ENCODE results near the gene FURIN.

DNA sequence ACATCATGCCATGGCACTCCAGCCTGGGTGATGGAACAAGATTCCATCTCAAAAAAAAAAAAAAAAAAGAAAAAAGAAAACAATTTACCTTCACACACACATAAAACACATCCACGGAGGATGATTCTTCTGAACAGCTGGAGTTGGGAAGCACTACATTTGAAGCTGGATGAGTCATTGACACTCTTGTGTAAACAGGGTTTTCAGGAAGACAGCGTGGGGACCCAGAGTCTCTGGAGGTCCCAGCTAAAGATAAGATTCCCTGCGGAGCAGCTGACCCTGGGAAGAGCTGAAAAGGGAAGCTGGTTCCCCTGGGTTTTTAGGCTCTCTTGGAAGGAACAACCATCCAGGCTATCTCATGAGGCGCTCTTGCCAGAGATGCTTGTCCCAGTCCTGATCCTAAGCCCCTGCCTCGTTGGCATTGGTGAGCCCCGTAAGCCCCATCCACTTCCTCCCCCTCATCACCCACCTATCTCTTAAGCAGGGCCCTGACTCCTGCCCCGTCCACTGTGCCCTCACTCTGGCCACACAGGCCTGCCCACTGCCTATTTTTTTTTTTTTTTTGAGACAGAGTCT lies 32.0 kb upstream of the FURIN start:
- TF ChIP-seq, protein P1, sequence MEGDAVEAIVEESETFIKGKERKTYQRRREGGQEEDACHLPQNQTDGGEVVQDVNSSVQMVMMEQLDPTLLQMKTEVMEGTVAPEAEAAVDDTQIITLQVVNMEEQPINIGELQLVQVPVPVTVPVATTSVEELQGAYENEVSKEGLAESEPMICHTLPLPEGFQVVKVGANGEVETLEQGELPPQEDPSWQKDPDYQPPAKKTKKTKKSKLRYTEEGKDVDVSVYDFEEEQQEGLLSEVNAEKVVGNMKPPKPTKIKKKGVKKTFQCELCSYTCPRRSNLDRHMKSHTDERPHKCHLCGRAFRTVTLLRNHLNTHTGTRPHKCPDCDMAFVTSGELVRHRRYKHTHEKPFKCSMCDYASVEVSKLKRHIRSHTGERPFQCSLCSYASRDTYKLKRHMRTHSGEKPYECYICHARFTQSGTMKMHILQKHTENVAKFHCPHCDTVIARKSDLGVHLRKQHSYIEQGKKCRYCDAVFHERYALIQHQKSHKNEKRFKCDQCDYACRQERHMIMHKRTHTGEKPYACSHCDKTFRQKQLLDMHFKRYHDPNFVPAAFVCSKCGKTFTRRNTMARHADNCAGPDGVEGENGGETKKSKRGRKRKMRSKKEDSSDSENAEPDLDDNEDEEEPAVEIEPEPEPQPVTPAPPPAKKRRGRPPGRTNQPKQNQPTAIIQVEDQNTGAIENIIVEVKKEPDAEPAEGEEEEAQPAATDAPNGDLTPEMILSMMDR (IDR thresholded peaks at IDR 0.05) = no peak
- TF ChIP-seq POLR2A (IDR thresholded peaks at IDR 0.05) = no peak
- no peak for TF ChIP-seq POLR2AphosphoS5 (IDR thresholded peaks at IDR 0.05)

All from breast epithelium (tissue), 3 donors.